GM18499 (cell line): Measurements from ENCODE around the gene CHD1L.
A peak's percentile ranks its signal among the peaks of the same experiment; 100 is the strongest.
"Not testable (repeated sequence)": the region's sequence is repeated elsewhere in the genome, so short reads cannot be mapped to it uniquely, and the experiment has no call there.

Experiments
- ATAC-seq: cut with Tn5 transposase; IDR thresholded peaks from one replicate; pipeline ENCODE4 v1.9.1; 2021; ENCODE audit warnings: moderate number of reproducible peaks; ENCODE audit not compliant: insufficient read depth, unreplicated experiment

CHD1L gene

GRCh38 chr1:147242449-147243227 lies at the start of gene CHD1L:
Gene CHD1L (plus strand): TSS chr1:147242684. CDS start chr1:147242704, 20 bp downstream.
- ATAC-seq: peak; percentile 67

DNA sequence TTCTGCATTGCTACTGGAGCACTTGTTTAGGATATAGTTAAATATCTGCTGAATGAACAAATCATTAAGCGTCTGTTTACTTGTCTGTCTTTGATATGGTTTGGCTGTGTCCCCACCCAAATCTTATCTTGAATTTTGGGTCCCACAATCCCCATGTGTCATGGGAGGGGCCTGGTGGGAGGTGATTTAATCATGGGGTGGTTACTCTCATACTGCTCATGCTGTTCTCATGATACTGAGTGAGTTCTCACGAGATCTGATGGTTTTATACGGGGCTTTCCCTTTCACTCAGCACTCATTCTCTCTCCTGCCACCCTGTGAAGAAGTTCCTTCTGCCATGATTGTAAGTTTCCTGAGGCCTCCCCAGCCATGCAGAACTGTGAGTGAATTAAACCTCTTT lies 45.2 kb upstream of the CHD1L start:
- ATAC-seq: not testable (repeated sequence)

- ATAC-seq: no peak
Observed at GRCh38 chr1:147201276-147201675, 41.2 kb upstream of the CHD1L start.

GRCh38 chr1:147201786-147202185 lies 40.7 kb upstream of the CHD1L start:
- ATAC-seq: no peak

DNA sequence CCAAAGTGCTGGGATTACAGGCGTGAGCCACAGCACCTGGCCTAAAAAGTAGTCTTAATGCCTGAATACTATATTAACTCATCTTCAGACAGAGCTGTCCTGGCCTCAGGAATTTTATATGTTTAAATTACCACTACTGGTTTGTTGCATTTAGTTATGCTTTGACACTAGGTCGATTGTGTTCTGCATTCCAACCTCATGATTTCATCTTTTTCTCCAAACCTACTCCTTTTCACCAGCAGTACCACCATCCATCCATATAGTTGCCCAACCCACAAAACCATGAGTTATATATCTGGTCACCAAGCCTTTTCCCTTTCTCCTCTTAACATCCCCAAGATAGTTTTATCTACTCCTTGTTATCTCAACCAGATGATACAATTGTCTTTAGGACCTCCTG lies 39.9 kb upstream of the CHD1L start:
- ATAC-seq: no peak

DNA sequence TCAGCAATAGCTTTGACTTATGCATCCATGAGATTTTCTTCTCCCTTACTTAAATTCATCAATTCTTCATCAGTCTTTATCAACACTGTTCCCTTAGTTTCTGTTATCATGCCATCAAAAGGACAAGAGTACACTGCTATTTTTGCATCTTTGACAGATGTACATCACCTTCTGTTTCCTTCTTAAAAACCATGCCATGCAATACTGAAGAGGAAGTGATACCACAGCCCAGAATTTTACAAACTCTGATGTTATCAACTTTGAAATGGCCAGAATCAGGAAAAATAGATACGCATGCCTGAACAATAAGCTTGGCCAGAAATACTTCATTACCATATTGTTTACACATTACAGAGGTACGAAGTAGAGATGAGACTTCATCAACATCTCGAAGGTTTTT lies 38.4 kb upstream of the CHD1L start:
- ATAC-seq: no peak

DNA sequence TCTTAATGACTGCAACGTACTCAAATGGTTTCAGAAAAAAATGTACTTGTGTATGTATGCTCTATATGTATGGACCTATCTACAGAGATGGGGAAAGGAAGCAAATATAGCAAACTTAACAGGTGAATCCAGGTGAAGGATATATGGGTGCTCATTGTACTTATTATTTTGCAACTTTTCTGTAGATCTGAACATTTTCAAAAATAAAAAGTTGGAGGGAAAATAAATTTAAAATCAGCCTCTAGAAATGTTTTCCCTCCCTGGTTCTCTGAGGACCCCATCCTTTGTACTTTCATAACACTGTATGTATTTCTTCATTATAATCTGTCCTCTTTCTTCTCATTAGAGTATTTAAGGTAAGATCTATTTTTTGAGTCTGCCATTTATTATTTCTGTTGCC lies 35.3 kb upstream of the CHD1L start:
- ATAC-seq: no peak

DNA sequence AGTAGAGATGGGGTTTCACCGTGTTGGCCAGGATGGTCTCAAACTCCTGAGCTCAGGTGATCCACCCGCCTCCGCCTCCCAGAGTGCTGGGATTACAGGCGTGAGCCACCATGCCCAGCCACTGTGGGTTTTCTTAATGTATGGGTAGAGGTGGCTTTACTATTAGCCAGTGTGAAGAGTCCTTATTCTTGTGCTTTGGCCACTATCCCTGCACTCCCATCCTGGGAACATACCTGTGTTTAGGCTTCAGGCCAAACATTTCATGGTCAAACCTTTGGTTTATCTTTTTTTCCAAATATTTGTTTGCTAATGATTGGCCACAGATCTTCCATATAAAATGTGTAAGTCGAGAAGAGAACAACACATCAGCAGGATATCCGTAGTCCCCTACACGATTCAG lies 33.9 kb upstream of the CHD1L start:
- no peak for ATAC-seq

GRCh38 chr1:147209825-147210821 lies 32.4 kb upstream of the CHD1L start:
- no peak for ATAC-seq

DNA sequence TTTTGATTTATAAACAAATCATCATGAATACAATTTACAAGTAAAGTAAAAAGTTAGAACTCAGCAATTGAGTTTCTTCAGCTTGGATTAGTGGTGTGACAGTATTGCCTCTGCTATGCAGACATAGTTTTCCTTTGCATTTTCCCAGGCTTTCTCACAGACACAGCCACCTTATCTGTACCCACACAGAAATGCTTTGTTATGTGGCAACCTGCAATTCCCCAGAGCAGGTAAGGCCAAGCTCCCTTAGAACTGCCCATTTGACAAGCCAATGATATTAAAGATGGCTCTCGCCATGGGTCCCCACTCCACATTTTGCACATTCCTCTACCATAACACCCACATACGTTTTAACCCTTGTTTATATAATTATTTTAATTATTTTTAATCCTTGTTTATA lies 31.5 kb upstream of the CHD1L start:
- no peak for ATAC-seq

- no peak for ATAC-seq
Observed at GRCh38 chr1:147211577-147211976, 30.9 kb upstream of the CHD1L start.

DNA sequence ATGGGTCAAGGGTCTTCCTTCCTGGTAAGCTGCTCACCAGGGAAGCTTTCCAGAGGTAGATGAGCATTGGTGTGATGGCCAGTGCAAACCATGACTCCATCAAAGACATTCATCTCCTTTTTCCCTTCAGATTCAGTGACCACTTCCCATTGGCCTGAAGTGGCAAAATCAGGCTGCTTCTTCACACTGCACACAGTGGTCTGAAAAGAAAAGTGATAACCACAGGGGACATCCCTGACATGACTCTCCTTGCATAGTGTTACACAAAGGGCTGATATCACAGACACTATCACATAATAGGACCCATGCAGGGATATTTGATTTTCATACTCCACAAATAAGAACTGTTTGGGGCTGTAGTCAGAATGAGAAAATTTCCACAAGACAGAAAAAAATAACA lies 29.2 kb upstream of the CHD1L start:
- no peak for ATAC-seq

DNA sequence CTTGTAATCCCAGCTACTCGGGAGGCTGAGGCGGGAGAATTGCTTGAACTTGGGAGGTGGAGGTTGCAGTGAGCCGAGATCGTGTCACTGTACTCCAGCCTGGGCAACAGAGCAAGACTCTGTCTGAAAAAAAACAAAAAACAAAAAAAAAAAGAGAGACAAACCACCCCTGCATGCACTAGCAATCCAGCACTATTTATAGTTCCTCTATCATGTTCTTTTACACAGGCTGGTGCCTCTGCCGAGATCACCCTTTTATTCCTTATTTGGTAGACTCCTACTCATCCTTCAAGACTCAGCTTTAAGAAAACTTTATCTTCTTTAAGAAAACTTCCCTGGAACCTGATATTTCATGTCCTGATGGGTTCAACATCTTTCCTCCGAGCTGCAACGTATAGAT lies 28.2 kb upstream of the CHD1L start:
- no peak for ATAC-seq

DNA sequence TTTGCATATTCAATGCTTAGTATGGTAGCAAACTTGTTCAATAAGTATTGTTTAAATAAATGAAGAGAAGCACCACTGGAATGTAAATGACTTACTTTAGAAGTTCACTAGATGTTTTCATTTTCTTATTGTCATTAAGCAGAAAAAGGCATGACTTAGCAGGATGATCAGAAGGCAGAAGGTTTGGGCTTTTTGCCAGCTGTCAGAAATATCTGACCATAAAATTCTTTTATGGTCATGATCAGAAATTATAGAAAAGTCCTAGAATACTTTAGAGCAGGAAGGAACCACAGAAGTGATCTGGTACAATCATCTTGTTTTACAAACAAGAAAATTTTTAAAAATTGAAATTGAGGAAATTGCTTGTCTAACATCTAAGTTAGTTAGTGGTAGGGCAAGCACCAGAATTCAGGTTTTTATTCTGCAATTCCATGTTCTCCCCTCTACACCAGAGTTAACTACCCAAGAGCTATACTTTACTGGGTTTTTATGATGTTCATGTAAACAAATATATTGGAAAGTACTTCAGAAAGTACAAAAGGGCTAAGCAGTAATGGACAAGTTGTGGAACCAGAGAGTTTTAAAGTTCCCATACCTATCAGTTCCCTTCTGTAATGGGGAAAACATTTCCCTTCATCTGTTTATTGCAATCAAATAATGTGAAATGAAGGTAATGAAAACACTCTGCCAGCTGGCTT lies 27.5 kb upstream of the CHD1L start:
- no peak for ATAC-seq

GRCh38 chr1:147215540-147215916 lies 27.0 kb upstream of the CHD1L start:
- no peak for ATAC-seq

GRCh38 chr1:147216124-147216523 lies 26.4 kb upstream of the CHD1L start:
- ATAC-seq: no peak

DNA sequence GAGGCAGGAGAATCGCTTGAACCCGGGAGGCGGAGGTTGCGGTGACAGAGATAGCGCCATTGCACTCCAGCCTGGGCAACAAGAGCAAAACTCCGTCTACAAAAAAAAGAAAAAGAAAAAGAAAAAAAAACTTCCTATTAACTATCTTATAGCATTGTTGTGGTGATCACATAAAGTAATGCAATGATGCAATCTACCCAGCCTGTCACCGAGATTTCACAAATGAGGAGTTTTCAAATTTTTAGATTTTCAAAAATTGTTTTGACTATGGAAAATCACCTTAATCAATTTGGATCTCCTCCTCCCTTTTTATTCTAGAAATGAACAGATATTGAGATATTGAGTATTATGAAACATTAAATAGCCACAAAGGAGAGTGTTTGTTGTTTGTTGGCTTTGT lies 25.3 kb upstream of the CHD1L start:
- ATAC-seq: no peak

GRCh38 chr1:147218606-147219005 lies 23.9 kb upstream of the CHD1L start:
- no peak for ATAC-seq

GRCh38 chr1:147223740-147224615 lies 18.5 kb upstream of the CHD1L start:
- no peak for ATAC-seq

DNA sequence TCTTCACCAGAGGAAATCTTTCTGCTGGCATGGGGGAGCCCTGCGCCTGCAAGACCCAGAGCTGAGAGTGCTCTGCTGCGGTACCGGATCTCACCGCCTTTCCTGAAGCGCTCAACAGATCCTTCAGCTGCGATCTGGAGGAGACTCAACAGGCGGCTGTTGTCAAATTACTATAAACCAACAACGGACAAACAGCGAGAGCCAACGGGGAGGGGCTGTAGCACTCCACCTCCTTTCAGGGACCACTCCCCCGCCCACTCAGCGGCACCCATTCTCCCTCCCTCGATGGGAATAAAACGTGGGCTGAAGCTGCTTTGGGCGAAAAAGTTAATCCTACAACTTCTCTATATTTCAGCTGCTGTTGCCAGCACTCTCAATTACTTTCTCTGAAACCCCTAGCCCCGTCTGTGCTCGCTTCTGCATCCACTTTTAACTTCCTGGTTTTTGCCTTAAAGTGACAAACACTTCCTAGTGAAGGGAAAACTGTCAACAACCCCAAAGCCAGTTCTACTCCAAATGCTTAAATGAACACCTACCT lies 17.2 kb upstream of the CHD1L start, which contains the start of gene FMO5:
Gene FMO5 (minus strand): TSS at position 147 of the 538 bp plus-strand sequence. CDS start 310 bp downstream, outside the sequence.
- ATAC-seq: no peak
